ENCODE results near the gene CRTAP. TPM values are rescaled to one million over a fixed set of nuclear protein-coding genes. Genes with fewer than 3 reads are reported as not detected.

The CRTAP gene
- total and polyA plus RNA-seq, 11 donors, result 16.1 to 148 (median 80.7) TPM

GRCh38 chr3:33194303-33194702, 80.5 kb downstream of the CRTAP start:
- Histone ChIP-seq H3K4me3 (no peak overlapping the region), H3K36me3 (no peaks in the 10 kb centered on the region), H3K27ac (no peak overlapping the region), H3K4me1 (no peaks in the 10 kb centered on the region), H3K9me3 (no peaks in the 10 kb centered on the region), H3K27me3 (no peaks in the 10 kb centered on the region)
- ATAC-seq, result no peak
- intact Hi-C loops (cut with DNase I), result no loop called here
- TF ChIP-seq, protein P1, sequence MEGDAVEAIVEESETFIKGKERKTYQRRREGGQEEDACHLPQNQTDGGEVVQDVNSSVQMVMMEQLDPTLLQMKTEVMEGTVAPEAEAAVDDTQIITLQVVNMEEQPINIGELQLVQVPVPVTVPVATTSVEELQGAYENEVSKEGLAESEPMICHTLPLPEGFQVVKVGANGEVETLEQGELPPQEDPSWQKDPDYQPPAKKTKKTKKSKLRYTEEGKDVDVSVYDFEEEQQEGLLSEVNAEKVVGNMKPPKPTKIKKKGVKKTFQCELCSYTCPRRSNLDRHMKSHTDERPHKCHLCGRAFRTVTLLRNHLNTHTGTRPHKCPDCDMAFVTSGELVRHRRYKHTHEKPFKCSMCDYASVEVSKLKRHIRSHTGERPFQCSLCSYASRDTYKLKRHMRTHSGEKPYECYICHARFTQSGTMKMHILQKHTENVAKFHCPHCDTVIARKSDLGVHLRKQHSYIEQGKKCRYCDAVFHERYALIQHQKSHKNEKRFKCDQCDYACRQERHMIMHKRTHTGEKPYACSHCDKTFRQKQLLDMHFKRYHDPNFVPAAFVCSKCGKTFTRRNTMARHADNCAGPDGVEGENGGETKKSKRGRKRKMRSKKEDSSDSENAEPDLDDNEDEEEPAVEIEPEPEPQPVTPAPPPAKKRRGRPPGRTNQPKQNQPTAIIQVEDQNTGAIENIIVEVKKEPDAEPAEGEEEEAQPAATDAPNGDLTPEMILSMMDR (IDR thresholded peaks at IDR 0.05), result no peak
- TF ChIP-seq POLR2A (IDR thresholded peaks at IDR 0.05), result no peak
- no peak for DNase-seq
- WGBS, 4 donors, result 78 to 93% (median 91%) methylated on average over 1 of the region's 1 CpG

DNA sequence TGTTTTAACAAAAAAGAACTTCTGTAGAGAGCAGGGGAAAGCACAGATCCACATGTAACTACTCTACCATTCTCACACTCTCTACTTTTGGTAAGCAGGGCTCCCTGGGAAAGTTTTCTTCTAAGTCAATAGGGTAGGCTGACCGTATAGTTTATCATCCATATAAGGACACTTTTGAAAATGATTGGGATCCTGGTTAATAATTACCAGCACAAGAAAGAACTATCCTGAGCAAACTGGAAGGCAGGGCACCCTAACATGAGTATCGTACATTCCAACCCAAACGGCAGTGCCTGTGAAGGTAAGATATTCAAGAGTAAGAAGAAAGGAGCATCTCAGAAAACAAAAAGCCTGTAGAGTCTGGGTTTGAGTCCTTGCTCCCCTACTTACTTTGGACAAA, 82.7 kb downstream of the CRTAP start:
- Histone ChIP-seq H3K4me3 (no peak overlapping the region), H3K4me1 (no peaks in the 10 kb centered on the region), H3K27me3 (no peaks in the 10 kb centered on the region), H3K27ac (no peak overlapping the region), H3K9me3 (no peaks in the 10 kb centered on the region), H3K36me3 (no peaks in the 10 kb centered on the region)
- DNase-seq, result no peak
- no peak for ATAC-seq
- TF ChIP-seq, protein P1 (IDR thresholded peaks at IDR 0.05), result no peak
- no peak for TF ChIP-seq POLR2A (IDR thresholded peaks at IDR 0.05)
- intact Hi-C loops (cut with DNase I), result no loop called here
- 82 to 86% (median 84%) methylated on average over 3 of the region's 3 CpGs for WGBS, 4 donors

Other genes with a start within 250 kb of the CRTAP start
- 1 to 10 TPM in 1 of 9 donors, under 1 TPM in 1, not detected in 7; 0.32 to 1.8 TPM for gene CCR4, start 162.4 kb upstream of the CRTAP start, total RNA-seq
- gene CCR4, start 162.4 kb upstream of the CRTAP start, polyA plus RNA-seq, result under 1 TPM in 1 of 2 donors, not detected in 1; 0.01 TPM
- gene GLB1, start 16.9 kb upstream of the CRTAP start, total RNA-seq, result 10 to 100 TPM; 19.2 to 54.3 (median 23.2) TPM
- gene GLB1, start 16.9 kb upstream of the CRTAP start, polyA plus RNA-seq, result 10 to 100 TPM in 1 of 2 donors, 1 to 10 TPM in 1; 5.2 to 16.9 TPM
- 1 to 10 TPM; 3.7 to 9.3 (median 5.7) TPM for gene TMPPE, start 16.9 kb upstream of the CRTAP start, total RNA-seq
- gene TMPPE, start 16.9 kb upstream of the CRTAP start, polyA plus RNA-seq, result 1 to 10 TPM in 1 of 2 donors, under 1 TPM in 1; 0.61 to 2.1 TPM
- gene SUSD5, start 104.8 kb downstream of the CRTAP start, total RNA-seq, result 10 to 100 TPM in 1 of 9 donors, 1 to 10 TPM in 5, under 1 TPM in 3; 0.49 to 20.3 (median 1.6) TPM
- gene SUSD5, start 104.8 kb downstream of the CRTAP start, polyA plus RNA-seq, result under 1 TPM; 0.57 to 0.80 TPM
- 1 to 10 TPM; 1.2 to 5.8 (median 2.0) TPM for gene FBXL2, start 163.4 kb downstream of the CRTAP start, total RNA-seq
- gene FBXL2, start 163.4 kb downstream of the CRTAP start, polyA plus RNA-seq, result 1 to 10 TPM in 1 of 2 donors, under 1 TPM in 1; 0.91 to 1.4 TPM